NCI-H1417 treated with DMSO at 0.1 percent for 48 hours (cell line): ENCODE measurements around the gene RBBP8.
"Not testable (repeated sequence)": the region's sequence is repeated elsewhere in the genome, so short reads cannot be mapped to it uniquely, and the experiment has no call there.

ENCODE experiments used
- DNase-seq: peaks from one replicate; lab custom pipeline; 2025; lab: John Stamatoyannopoulos, UW

RBBP8 gene

DNA sequence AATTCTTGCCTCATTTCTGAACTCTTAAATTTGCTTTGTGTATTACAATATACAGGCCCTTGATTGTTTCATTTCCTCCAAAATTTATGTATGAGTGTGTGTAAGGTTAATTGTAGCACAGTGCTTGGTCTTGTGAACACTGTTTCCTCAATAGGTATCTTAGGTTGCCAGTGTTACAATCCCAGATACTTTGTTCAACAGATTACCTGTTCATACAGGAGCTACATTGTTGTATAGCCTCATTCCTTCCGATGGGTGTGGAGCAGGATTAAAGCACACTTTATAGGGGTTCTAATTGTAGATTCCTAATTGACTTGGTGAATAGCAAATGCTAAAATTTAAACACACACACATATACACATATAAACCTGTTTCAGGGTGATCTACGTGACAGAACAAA is 10.7 kb downstream of the RBBP8 start:
- DNase-seq, result no peak

DNA sequence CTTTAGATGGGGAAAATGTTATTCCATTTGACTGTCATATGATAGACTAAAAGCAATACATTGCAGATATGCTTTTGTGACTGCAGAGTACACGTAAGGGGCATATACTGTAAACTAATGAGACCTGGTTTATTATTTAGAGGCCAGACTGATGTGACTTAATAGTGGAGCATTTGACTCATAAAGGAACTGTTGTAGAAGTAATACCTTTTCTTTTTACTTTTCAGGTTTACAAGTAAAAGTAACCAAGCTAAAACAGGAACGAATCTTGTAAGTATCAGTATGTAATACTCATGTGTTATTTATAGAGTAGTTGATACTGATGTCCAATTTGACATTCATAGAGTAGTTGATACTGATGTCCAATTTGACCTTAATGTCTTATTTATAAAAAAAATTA is 13.1 kb downstream of the RBBP8 start:
- DNase-seq, result no peak

DNA sequence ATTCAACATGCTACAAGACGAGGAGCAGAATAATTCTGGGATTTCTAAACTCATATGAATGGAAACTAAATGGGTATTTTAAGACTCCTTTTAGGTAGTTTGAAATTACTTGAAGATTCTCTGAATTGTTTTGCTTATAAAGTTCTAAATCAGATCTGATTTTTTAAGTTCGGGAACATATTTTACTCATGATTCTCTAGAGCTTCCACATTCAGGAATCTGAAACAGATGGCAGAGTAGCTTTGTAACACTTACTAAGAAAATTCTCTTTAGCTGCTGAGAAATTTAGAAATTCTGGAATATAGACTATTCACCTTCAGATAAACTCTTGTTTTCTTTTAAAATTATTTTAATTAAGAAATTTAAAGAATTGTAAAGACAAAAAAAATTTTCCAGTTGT is 13.7 kb downstream of the RBBP8 start:
- DNase-seq, result no peak

DNA sequence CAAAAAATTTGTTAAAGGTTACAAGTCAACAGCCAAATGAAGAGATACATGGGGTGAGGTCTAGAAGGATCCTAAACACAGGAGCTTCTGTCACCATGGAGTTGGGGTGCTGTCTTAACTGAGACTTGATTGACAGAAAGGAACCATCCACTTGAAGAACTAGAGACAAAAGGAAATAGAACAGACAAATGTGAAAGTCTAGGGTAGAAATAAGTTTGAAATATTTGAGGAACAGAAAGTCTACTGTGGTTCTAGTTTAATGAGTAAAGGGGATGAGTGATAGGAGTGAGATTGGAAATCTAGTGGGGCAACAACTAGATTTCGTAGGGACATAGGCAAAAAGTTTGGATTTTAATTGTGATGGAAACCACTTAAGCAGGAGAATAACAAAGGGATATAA is 18.7 kb downstream of the RBBP8 start:
- no peak for DNase-seq

DNA sequence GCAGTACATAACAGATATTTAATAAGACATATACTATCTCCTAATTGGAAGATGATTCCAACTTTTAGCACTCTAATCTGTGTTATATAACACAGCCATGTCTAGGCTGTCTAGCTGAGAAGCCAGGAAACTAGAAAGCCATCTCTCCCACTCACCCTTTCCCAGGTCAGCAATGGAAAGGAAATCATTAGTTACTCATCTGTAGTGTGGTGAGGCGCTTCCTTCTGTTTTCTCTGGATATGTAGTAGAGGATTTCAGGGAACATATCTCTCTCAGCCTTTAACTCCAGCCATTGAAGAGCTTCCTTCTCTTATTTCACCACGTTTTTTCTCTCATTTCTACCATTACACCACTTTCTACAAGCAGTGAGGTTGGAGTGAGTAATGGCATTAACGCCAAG is 19.4 kb downstream of the RBBP8 start:
- no peak for DNase-seq

DNA sequence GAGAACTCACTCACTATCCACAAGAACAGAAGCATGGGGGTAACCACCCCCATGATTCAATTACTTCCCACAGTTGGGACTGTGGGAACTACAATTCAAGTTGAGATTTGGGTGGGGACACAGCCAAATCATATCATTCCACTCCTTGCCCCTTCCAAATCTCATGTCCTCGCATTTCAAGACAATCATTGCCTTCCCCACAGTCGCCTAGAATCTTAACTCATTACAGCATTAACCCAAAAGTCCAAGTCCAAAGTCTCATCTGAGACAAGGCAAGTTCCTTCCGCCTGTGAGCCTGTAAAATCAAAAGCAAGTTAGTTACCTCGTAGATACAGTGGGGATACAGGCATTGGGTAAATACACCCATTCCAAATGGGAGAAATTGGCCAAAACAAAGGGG is 20.9 kb downstream of the RBBP8 start:
- DNase-seq, result not testable (repeated sequence)

DNA sequence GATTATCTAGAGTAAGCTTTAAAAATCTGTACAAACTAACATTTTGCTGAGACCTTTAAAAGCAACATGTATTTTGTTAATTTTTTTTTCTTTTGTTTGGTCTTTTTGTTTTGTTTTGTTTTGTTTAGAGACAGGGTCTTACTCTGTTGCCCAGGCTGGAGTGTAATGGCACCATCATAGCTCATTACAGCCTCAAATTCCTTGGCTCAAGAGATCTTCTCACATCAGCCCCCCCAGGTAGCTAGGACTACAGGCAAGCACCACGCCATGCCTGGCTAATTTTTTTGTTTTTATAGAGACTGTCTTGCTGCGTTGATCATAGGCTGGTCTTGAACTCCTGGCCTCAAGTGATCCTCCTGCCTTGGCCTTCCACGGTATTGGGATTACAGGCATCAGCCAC is 23.1 kb downstream of the RBBP8 start:
- no peak for DNase-seq

DNA sequence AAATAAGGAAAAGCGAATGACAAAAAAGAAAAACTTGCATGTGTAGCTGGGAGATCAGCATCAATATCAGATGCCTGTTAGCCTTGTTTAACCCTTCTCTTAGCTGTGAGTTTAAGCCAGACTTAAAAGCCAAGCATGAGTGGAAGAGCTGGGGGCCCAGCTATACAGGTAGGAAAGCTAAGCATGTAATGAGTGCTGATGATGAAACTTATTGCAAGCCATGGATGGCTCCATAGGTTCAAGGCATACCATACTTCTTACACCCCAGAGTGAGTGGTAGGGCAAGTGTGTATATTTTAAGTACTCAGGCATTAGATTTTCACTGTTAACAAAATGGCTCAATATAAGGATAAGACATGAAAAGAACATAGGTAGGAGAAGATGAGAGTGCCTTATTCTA is 28.0 kb downstream of the RBBP8 start:
- no peak for DNase-seq

DNA sequence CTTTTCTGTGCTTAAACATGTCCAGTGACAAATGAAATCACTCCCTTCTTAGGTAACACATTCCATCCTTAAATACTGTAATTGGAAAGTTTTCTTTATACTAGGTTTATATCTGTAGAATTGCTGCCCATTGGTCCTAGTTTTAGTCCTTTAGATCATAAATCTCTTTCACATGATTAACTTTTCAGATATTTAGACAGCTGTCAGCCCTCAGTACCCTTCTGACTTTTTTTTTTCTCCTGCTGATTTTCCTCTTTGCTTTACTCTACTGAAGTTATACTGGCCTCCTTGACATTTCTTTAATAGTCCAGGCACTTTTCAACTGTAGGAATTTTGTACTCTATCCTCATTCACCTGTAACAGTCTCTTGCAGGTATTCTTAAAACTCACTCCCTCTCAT is 28.9 kb downstream of the RBBP8 start:
- DNase-seq, result no peak

DNA sequence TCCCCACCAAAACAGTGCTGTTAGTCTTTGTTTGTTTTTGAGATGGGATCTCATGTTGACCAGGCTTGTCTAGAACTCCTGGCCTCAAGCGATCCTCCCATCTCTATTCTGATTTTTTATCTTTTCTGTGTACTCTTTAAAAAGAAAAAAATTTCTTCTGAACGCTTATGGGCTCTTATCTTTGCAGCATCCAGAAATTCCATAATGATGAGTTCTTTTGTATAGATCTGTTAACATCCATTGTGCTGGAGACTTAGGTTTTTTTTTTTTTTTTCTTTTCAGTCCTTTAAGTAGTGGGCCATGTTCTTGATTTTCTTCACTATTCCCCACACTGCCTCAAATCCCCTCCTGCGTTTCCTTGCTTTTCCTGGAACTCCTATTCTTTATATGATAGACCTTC is 31.0 kb downstream of the RBBP8 start:
- DNase-seq, result no peak

DNA sequence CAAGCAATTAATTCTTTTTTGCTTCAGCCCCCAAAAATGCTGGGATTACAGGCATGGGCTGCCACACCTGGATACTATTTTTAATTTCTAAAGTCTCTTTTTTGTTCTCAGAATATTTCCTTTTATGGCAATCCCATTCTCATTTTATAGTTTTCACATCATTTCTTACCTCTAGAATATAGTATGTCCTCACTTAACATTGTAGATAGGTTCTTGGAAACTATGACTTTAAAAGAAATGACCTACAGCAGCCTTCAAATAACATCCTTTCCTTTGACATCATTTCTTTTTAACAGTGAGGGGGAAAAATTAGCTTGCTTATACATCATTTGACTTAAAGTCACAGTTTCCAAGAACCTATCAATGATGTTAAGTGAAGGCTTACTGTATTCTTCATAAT is 31.6 kb downstream of the RBBP8 start:
- DNase-seq, result no peak

DNA sequence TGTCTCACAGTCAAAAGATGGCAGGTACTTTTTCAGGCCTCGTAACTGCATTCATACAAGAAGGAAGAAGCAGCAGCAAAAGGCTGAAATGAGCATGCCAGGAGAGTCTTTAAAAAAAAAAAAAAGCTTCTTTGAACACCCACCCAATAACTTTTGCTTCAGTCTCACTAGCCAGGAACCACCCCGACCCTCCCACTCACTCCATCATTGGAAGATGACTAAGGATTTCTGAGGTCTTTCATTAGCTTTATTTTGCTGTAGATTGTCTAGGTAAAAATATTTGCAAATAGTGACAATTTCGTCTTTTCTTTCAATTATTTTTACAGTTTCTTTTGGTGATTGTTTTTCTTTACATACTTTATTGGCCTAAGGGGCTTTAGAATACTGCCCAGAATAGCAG is 37.9 kb downstream of the RBBP8 start:
- no peak for DNase-seq

DNA sequence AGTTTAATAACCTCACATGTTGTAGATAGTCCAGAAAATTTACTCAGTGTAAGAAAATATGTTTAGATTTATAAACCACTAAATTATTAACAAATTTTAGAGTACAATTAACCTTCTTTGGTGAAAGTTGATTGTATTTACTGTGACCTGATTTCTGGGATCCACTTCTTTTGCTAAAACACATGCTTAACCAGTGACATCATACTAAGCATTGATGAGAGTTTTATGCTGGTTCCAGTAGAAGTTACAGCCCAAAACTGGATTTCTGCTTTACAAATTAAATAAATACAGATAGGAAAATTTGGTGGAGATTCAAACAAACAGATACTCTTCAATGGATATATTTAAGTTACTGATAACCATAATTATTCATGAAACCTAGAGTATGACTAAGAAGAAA is 40.9 kb downstream of the RBBP8 start:
- no peak for DNase-seq

DNA sequence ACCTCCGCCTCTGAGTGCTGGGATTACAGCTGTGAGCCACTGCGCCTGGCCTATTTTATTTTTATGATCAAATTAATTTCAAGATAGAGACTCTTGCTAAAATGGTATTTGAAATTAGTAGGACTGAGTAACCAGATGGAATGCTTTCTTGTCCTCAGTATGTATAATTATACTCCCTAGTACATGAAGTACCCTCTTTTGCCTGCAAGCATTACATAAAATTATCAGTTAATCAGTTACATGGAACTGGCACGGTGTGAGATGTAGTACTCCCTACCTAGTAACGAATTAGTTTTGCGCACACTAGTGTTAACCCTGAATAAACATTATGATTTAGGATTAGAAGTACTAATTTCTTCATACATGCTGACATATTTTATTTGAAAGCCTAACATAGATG is 41.6 kb downstream of the RBBP8 start:
- DNase-seq, result no peak

DNA sequence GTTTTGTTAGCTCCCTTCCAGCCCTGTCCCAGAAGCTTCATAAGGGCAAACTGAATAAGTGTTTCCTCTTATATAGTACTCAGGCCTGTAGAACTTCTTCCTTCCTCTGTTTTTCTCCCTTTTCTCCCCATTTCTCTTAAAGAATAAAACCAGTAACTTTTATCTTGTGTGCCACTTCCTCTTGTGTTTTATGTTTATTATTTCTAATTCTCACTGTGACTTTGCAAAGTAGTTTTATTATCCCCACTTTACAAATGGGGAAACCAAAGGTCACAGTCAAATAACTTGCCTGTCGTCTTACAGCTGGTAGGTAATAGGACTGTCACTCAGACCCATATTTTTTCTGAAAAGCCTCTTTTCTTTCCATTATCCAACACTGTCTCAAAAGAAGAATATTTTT is 42.4 kb downstream of the RBBP8 start:
- DNase-seq, result no peak

DNA sequence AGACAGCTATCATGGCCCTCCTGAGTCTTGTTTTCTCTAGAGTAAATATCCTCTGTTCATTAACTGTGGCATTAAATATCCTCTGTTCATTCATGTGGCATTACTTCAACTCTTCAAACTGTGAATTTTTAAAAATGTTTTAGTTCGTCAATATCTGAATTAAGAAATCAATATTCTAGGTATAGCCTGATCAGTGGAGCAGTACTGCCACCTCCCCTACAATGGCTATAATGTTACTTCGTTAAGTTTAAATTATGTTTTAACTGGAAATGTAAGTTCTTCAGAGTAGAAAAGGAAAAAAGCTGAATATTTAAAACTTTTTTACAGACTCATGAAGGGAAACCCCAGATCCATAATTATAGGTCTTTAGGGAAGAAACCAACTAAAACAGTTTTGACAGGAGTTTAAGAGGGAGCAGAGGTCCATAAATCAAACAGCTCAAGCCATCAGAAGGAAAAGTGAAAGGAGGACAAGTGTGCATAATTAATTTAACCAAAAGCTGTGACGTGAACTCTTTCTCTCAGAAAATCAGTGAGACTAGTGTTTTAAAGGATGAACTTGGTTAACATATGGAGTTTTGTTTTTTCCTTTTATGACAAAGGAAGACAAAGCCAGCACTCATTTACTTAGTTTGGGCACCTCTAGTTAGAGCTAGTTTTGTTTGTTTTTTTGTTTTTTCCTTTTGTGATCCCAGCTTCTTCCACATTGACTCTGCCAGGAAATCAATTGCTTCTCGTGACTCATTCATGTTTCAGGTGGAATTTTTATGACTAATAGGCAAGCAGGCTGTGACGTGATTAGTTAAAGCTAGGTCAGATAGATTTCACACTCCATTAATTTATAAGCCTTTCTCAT is 44.9 kb downstream of the RBBP8 start:
- DNase-seq, result no peak

DNA sequence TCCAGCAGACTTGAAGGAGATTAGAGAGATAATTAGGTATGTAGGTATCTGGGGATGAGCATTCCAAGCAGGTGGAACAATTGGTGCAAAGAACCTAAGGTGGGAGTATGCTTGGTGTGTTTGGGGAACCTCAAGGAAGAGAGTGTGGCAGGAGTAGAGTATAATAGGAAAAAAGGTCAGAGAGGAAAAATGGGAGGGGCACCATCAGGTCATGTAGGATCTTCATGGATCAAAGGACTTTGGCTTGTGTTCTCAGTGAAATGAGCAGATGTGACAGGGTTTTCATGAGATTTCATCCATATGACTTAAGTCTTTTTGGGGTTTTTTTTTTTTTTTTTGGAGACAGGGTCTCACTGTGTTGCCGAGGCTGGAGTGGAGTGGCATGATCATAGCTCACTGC is 47.3 kb downstream of the RBBP8 start:
- DNase-seq, result no peak

DNA sequence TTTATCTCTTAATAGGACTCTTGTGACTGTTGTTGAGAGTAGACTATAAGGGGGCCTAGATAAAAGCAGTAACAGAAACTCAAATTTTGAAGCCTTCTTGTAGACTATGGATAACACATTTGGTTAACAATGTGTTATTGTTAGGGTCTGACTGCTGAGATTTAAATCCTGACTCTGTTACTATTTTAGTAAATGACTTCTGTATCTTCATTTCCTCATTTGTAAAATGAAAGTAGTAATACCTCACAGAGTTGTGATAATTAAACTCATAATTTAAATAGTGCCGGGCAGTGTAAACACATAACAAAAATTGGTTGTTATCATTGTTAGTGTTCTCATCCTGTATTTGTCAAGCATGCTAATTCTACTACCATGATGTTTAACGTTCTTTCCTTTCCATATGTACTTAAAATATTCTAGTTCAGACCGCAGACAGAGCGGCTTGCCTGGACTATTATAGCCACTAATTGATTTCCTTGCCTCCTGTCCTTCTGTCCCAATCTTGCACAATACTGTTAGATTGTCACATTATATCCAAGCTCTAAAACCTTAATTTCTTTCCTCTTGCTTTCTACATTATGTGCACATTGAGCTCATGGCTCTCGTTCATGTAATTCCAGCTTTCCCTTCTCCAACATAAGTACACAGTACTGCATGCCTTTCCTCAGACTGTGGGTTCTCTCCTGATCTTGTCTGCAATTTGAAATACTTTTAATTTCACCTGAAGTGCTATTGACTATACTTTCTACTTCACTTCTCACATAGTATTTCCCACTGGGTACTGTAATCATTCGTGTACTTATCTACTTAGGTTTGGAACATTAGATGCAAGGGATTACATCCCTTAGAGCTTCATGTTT is 48.4 kb downstream of the RBBP8 start:
- DNase-seq, result no peak

DNA sequence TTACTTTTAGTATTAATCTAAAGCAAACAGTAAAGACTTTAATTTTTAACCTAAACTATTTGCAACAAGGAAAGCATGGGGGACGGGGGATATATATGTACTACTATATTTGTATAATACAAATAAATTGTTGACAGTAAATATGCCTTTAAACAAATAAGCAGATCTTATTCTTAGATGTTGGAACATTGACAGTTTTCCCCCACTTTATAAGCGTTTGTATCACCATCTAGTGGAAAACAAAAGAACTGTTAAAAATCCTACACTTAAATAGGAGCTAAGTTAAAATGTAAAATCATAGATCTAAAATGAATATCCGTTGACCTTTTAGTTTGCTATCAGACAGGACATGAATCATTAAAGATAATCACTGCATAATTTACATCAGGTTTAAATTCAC is 50.0 kb downstream of the RBBP8 start:
- DNase-seq, result no peak

DNA sequence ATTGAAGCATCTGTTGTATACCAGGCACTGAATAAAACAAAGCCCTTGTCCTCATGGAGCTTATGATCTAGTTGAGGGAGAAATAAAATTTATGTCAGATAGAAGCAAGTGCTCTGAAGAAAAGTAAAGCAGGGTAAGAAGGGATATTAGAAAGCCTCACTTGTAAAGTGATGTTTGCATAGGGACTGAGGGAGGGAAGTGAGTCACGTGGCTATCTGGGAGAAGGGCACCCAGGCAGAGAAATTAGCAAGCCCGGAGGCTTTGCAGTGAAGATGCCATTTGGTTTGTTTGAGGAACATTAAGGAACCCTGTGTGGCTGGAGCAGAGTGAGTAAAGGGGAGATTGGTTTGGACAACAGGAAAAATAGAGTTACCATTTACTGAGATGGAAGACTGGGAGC is 52.1 kb downstream of the RBBP8 start:
- DNase-seq, result no peak

DNA sequence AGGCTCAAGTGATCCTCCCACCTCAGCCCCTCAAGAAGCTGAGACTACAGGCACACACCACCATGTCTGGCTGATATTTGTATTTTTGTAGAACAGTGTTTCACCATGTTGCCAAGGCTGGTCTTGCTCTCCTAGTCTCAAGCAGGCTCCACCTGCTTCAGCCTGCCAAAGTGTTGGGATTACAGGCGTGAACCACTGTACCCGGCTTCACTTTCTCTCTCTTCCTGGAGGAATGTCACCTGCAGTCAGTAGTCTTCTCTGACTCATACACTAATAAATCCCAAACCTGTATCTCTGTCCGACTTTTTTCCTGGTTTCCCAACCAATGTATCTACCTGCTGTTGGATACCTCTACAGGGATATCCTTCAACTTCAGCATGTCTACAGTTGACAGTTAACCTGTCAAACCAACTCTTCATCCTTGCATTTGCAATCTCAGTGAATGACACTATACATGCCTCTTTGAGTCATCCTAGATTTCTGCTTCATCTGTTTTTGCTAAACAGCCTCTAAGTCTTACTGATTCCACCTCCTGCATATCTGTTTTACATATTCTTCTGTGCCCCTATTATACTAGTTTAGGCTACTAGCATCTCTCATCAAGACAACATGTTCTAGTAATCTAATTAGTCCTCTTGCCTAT is 54.5 kb downstream of the RBBP8 start:
- DNase-seq, result no peak

DNA sequence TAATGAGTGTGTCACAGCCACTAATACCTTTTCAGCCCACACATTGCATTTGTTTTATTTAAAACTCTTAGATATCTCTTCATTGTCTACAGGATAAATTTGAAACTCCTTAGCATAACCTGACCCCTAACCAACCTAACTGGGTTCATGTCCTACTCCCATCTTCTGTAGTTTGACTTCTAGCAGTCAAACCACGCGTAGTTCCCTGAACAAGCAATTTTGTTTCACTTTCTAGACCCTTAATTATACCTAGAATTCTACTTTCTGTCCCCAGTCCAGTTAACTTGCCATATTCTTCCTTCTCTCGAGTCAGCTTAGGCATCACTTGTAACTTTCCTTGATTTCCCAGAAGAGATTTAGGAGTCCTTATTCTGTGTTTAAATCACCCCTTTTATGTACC is 55.1 kb downstream of the RBBP8 start:
- no peak for DNase-seq

DNA sequence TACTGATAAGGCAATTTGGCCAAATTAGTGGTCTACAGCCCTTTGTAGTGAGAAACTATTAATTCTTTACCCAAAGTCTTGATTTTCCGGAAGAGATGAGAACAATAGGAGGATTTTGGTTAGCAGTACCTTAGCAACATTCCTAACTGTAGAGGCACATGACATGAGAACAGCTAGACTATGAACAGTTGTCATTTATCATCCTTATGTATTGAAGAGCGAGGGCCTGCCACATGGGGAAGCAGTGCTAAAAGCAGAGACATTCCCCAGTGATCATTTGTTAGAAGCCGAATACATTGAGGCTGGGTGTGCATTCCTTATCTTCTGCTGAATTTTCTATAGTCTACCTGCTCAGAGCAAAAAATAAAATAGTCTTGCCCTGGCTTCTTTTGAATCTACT is 65.2 kb downstream of the RBBP8 start:
- DNase-seq, result no peak
